Measurements from ENCODE around the gene CRADD. TPM values are rescaled to one million over a fixed set of nuclear protein-coding genes. Genes with fewer than 3 reads are reported as not detected.
"Not testable (repeated sequence)": the region's sequence is repeated elsewhere in the genome, so short reads cannot be mapped to it uniquely, and the experiment has no call there.

The CRADD gene
- total RNA-seq, 1 experiment from 2014 or later, result 23.8 TPM

- DNase-seq (ENCODE audit: low spot score), result no peak
Measured at GRCh38 chr12:93844164-93844784, 167.1 kb downstream of the CRADD start.

GRCh38 chr12:93846936-93847516, 169.9 kb downstream of the CRADD start:
- DNase-seq (ENCODE audit: low spot score), result no peak

DNA sequence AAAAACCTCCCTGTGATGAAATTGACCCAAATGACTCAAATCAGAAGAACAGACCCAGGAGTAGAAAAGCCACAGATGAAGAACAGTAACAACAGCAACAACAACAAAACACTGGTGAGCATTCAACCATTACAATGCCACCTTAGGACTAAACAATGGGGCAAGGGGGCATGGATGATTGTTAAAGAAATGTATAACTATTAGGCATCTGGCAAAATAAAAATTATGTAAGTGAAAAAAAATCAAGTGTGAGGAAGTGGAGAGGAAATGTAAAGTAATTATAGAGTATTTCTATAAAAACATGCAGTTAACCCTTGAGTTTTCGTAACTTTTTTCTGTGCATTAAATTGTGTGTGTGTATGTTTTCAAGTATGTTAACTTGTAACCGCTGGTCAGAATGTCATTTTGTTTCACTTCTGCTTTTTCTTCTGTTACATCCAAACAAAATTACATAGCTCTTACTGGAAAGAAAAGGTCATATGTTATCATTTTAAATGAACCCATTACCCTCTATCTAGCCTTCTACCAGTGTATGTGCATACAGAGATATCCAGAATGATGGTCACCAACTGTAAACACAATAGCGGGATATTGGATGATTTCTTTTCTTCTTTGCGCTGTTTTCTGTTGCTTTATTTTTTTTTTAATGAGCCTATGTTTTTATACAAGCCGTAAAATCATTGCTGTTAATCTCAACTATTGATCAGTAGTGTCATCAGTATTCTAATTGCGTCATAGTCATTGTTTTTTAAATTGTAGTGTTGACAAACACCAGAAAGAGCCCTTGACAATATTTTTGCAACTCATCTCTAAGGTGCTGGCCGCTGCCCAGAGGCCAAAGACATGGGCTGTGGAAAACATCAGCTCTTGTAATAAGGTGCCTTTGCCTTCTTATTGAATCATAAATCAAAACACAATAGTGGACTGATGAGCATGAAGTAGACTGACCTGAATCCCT, 170.6 kb downstream of the CRADD start:
- DNase-seq (ENCODE audit: low spot score), result no peak

GRCh38 chr12:93848523-93849101, 171.4 kb downstream of the CRADD start:
- no peak for DNase-seq (ENCODE audit: low spot score)

GRCh38 chr12:93849946-93850345, 172.8 kb downstream of the CRADD start:
- no peak for DNase-seq (ENCODE audit: low spot score)

DNA sequence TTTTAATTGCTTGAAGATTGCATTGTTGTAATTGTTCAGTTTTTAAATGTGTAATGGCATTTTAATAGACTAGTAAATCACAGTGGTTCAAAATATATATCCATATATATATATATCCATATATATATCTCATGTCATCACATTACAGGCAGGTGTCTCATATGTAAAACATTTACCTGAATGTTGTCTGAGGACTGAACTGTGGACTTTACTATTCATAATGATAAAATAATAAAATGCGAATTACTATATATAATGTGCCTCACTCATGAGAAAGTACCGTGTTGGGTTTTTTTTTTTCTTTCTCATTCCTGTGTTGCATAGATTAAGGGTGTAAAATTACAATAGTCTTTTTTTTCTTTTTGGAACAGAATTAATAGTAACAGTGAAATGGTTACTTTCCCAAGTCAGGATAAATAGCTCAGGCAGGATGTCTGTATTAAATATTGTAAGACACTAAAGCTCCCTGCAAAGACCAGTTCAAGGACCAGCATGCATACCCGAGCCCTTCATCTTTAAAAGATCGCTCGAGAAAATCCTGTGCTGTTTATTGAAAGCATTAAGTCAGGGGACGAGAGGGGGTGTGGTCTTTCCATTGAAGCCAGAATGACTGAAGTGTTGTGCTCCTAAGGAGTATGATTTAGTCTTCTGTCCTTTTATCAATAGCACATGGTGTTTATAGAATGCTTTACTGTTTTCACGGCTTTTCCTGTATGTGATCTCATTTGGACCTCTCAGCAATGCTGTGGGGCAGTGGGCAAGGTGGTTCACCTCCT, 173.5 kb downstream of the CRADD start:
- no peak for DNase-seq (ENCODE audit: low spot score)

DNA sequence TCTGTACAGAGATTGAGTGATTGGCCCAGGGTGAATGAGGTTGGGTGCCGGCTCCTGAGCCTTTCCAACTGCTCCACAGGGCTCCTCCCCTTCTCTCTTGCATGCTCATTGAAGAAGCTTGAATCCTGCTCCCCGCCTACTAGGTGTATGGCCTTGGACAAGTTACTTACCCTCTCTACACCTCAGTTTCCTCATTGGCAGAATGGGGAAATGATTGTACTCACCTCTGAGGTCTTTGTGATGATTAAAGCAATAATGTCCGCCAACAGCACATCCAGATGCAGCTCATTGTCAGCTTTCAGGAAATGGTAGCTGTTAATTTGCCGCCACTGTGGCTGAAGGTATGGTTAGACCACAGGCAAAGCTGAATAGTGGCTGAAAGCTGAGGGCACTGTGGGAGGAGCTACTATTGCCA, 174.1 kb downstream of the CRADD start:
- no peak for DNase-seq (ENCODE audit: low spot score)

DNA sequence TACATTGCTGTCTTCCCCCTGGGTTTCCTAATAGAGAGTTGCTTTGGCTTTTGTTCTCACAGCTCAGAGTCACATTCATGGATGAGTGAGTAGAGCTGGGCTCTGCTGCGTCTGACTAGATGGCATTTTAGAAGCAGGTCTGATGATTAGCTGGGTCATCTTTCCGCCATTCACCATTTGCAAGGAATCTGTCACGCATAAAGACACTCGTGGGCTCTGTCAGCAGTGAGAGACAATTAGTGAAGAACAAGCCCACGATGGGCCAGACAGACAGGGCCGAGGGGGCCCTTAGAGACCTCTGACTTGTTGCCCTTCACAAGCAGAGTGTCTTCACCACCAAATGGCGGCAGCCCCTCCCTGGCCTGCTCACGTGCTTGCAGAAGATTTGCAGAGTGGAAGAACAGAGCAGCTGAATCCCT, 175.0 kb downstream of the CRADD start:
- DNase-seq (ENCODE audit: low spot score), result no peak

DNA sequence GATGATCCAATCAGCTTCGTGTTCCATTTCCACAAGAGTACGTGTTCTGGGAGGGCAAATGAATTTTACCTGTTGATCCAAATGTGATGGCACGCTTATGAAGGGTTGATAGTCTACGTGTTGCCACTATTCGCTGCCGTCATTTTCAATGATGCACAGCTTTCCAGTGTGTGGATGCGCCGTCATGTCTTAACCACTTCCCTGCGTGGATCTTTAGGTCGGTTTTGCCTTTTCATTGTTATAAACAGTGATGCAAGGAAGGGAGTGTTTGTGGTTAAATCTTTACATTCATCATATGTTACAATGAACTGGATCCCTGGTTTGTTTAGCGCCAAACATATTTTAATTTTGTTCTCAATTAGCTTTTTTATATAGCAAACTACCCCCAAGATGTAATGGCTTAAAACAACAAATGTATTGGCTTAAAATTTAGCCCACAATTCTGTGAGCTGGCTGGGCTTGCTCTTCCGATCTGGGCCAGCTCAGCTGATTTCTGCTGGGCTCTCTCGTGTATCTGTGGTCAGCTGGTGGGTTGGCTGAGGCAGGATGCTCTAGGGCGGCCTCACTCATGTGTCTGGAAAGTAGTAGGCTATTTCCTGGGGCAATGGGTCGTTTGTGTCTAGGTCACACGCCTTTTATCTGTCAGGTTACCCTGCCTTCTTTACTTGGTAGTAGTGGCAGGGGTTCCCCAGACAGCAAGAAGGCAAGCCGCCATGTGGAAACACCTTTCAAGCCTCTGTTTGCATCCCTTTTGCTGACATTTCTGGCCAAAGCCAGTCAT, 176.7 kb downstream of the CRADD start:
- DNase-seq (ENCODE audit: low spot score), result no peak

- DNase-seq (ENCODE audit: low spot score), result no peak
Measured at GRCh38 chr12:93855261-93855660, 178.1 kb downstream of the CRADD start.

- no peak for DNase-seq (ENCODE audit: low spot score)
Measured at GRCh38 chr12:93856611-93857010, 179.4 kb downstream of the CRADD start.

GRCh38 chr12:93857279-93857938, 180.2 kb downstream of the CRADD start:
- no peak for DNase-seq (ENCODE audit: low spot score)

DNA sequence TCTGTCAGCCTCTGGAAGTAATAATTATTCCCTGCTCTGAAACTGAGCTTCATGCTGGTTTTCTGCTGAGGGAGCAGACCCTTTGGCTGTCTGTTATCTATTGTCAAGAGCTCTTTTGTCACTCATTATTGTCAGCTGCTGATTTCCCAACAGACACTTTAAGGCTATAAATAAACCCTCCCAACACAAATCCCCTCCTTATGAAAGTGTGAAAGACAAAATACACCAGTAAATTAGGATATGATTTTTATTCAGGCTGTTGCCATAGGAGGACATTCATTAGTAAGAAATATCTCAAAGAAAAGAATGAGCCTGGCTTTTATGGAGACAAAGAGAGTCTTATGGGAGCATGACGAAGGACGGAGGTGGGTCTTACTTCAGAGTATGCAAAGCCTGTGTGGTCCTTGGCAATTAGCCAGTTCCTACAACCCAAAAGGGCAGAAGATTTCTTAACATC, 180.8 kb downstream of the CRADD start:
- no peak for DNase-seq (ENCODE audit: low spot score)

DNA sequence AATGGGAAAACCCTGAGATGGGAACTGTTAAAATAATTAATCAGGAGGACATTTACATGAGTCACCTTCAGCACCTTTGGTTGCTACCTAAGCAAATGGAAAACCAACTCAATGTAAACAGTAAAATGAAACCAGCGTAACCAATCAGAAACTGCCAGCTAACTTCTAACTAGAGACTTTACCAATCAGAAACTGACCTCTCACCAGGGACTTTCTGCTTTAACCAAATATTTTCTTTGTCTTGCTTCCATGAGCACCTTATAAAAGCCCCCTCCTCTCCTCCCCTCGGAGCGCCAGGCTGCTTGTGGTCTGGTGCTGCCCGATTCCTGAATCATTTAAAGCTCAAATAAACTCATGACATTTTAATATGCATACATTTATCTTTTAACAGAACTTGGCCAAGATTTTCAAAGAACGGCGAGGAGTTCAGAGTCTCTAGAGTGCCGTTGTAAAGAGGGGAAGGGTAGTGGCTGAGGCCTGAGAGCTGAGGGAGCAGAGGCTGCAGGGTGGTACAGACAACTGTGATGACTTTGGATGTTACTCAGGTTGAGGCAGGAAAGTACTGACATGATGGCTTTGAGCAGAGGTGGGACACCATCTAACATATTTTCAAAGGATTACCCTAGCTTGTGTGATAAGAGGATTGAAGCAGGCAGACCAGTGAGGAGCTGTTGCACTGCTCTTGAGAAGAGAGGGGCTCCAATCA, 183.6 kb downstream of the CRADD start:
- DNase-seq (ENCODE audit: low spot score), result no peak

DNA sequence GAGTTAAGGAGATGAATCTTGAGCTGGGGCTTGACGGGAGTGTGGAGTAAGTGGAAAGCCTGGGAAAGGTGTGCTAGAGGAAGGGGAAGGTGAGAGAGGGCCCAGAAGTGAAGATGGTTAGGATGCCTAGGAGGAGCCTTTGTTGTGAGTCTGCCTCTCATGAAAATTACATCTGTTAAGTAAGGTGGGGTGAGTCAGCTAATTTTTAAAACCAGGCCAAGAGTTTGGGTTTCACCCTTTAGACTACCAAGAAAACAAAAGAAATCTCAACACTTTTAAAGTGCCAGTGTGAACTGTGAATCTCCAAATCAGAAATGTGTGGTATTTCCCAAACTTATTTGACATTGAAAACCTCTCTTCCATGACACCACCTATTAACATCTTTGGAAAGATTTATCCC, 185.2 kb downstream of the CRADD start:
- DNase-seq (ENCODE audit: low spot score), result no peak

DNA sequence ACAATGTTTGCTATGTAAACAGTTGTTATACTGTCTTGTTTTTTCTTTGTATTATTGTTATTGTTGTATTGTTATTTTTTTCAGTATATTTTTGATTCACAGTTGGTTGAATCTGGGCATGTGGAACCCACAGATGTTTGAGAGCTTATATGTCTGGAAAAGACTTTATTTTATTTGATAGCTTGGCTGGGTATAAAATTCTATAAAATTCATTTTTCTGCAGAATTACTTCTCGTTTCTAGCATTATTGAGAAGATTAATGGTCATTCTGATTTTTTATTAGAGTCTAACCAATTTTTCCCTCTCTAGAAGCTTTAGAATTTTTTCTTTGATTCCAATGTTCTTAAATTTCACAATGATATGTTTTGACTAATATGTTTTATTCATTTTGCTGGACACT, 188.6 kb downstream of the CRADD start:
- DNase-seq (ENCODE audit: low spot score), result no peak

DNA sequence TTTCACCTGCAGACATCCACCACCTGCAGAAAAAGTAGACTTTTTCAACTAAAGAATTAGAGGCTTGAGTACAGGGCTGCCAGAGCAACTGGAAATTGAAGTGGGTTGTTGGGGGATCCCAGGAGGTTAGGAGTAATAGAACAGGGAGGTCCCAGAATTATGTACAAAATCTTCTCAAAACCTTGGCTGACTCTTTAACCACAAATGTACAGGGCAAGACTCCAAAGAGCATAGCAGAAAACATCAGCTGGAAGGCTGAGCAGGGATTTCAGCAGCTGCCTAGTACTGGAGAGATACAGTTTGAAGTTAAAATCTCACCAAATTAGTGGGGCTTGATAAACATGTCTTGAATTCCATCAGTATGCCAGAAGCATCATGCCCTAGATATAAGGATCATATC, 191.6 kb downstream of the CRADD start:
- no peak for DNase-seq (ENCODE audit: low spot score)

DNA sequence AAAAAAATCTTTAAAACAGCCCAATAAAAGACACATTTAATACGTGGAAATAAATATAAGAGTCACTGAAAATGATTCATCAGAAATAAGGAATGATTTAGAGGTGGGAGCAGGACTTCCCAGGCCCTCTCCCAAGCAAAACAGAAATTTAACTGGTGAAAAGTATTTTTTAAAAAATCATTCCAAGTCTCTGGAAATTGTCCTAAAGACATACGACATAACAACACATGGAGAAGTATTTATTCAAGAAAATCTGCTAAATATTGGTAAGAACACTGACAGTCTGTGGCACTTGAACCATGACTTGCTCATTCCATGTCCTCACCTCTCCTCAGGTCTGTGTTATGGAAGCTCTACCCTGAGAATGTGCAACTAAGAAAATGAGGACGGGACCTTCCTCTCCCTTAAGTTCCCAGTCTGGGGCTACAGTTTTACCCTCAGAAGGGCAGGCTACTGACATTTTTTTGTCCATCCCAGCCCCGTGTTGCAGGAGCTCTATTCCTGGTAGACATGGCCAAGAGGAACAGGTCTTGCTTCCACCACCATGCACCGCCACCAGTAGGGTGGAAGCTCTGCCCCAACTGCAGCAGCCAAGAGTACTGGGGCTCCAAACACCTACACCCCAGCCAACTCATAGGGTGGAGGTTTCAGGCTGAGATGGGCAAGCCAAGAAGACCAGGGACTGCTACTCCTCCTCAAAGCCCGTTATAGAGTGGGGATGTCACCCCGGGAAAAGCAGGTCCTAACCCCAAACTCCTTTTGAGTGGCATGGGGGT, 193.0 kb downstream of the CRADD start:
- no peak for DNase-seq (ENCODE audit: low spot score)

DNA sequence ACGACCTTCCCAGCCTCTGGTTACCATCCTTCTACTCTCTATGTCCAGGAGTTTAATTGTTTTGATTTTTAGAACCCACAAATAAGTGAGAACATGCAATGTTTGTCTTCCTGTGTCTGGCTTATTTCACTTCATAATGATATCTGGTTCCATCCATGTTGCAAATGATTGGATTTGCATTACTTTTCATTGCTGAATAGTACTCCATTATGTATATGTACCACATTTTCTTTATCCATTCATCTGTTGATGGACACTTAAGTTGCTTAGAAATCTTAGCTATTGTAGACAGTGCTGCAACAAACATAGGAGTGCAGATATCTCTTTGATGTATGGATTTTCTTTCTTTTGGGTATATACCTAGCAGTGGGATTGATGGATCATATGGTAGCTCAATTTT, 194.4 kb downstream of the CRADD start:
- DNase-seq (ENCODE audit: low spot score), result not testable (repeated sequence)
